ENCODE measurements around the gene PUSL1.
A peak's percentile ranks its signal among the peaks of the same experiment; 100 is the strongest.

Gene PUSL1

DNA sequence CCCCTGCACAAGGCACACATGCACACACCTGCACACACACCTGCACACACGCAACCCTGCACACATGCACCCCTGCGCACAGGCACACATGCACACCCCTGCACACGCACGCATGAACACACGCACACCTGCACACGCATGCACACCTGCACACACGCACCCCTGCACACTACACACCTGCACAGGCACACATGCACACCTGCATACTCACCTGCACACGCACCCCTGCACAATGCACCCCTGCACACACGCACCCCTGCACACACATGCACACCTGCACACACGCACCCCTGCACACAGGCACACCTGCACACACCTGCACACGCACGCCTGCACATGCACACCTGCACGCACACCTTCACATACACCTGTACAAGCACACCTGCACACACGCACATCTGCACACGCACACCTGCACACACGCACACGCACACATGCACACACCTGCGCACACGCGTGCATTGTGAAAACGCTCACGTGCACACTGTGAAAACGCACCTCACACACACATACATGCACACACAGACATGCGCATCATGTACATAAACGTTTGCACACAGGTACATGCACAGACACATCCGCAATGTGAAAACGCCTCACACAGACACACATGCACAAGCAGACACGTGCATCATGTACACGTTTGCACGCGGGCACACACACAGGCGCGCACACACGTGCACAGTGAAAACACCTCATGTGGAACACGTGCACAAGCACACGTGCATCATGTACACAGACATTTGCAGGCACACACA, 32.6 kb downstream of the PUSL1 start:
- DNase-seq, result no peak

GRCh38 chr1:1341549-1342021, 33.2 kb downstream of the PUSL1 start:
- no peak for DNase-seq

DNA sequence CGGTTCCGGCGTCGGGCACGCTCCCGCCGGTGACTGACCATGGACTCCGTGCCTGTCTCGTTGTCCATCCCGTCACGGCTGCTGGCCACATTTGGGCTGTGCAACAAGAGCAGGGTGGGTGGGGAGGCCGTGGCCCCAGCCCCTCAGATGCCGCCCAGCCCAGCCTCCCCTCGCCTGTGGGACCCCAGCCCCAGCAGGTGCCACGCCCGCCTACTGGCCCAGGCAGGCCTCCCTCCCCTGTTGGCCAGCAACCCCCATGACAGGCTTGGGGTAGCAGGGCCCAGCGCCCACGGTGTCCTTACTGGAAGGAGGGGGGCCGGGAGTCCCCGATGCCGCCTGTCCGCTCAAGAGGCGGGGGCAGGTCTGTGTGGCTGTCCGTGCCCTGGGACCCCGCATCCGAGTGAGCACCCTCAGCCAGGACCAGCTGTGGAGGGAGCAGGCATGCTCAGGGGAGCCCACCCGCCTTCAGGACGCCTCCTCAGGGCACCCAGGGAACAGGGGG, 33.7 kb downstream of the PUSL1 start:
- DNase-seq, result no peak

GRCh38 chr1:1342584-1343115, 34.3 kb downstream of the PUSL1 start:
- no peak for DNase-seq

DNA sequence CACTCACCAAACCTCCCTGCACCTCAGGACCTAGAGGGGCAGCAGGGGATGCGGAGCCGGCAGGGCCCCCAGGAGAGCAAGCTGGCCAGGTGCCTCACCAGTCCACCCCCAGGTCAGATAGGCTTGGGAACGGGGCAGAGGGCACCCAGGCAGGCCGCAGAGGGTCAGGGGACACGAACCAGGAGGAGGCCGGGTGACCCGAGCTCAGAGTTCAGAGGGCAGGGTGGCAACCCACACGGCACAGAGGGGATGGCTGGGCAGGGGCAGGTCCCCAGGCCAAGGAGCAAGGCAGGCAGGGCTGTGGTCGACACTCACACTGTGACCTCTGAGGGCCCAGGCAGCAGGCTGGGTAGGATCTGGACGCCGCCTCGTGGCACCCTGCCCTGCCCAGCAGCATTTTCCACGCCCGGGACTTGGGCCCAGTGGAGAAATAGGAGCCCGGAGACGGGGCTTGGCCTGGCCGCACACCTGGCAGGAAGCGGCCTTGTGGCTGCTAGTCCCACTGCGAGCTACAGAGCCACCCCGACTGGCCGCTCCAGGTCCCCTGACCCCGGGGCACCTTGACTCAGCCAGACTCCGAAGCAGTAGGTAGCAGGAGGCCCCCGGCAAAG, 35.5 kb downstream of the PUSL1 start:
- no peak for DNase-seq

- DNase-seq, result no peak
Observed at GRCh38 chr1:1344655-1345361, 36.4 kb downstream of the PUSL1 start.

GRCh38 chr1:1345384-1345783, 37.0 kb downstream of the PUSL1 start:
- DNase-seq, result no peak

DNA sequence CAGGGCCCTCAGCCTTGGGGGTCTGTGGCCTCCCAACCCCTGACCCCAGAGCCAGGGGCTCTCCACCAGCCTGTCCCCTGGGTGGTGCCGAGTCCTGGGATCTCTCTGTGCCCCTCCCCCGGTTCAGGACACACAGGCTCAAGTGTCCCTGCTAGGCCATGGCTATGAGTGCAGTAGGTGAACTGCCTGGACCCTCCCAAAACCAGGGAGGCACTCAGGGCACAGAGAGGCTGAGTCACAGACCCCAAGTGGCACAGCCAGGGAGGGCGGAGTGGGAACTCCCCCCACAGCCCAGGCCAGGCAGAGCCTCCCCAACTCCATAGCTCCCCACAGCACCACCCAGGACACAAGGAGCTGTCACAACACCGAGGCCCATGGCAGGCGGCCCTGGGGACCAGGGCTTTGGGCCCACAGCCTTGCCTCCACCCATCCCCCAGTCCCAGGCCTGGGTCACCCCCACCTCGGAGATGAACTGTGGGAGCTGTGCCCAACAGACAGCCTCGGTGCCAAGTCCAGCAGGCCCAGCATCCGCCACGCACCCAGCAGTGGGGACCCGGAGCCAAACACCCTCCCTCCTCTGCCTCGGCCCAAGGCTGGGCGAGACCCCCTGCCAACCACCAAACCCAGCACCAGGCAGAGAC, 37.6 kb downstream of the PUSL1 start:
- no peak for DNase-seq

- DNase-seq, result no peak
Observed at GRCh38 chr1:1346501-1346890, 38.1 kb downstream of the PUSL1 start.

DNA sequence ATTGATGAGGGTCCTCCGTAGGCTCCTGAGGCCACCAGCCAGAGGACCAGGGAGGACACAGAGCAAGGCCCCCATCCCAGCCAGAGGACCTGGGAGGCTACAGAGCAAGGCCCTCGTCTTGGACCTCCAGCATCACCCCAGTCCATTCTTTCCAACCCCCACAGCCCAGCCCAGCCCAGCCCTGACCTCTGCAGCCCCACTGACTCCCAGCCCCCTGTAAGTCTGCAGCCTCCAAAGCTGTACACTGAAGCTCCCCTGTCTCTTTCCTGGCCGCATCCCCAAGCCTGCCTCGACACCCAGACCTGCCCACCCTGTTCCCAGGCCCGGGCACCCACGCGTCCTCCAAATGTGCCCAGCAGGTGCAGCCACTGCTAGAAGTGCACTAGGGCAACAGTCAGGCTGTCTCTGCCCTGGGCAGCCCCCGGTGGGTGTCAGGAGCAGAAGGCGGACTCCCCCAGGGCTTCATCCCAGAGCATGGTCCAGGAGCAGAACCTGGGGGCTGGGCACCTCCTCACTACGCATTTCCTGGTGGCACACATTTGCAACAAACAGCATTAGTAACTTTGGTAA, 38.7 kb downstream of the PUSL1 start:
- DNase-seq, result no peak

- DNase-seq, result no peak
Observed at GRCh38 chr1:1347663-1348419, 39.4 kb downstream of the PUSL1 start.

GRCh38 chr1:1348420-1349255, 40.2 kb downstream of the PUSL1 start:
- DNase-seq, result no peak

DNA sequence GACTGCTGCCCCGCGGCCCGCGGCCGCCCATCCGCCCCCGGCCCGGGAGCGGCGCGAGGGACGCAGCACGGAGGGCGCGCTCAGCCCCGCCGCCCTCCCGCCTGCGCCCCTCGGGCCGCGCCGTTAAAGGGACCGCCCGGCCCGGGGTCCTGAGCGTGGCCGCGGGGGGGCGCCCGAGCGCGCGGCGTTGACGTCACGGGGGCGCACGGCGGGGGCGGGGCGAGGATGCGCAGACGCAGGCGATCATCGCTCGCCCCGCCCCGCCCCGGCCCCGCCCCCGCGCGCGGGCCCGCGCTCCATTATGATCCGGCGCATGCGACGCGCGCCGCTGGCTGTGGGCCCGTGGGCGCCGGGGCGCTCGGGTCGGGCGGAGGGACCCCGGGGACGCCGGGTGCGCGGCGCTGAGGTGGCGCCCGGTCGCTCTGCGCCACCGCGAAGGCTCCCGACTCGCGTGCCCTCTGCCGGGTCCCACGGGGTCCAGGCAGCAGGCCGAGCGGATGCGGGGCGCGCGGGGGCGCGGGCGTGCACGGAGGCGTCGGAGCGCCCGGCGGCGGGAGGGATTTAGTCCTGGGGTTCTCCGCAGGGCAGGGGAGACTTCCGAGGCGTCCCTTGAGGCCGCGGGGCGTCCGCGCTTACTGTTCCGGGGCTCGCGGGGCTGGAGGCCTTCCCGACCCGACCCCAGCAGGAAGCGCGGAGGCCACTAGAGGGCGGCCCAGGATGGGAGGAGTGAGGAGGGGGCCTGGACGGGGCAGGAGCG, 41.0 kb downstream of the PUSL1 start, which contains the start of gene DVL1:
Gene DVL1 (minus strand): TSS at position 163 of the 757 bp plus-strand sequence. CDS start 353 bp downstream, outside the sequence.
- peak in 1 of 2 experiments; percentile 80 for DNase-seq

DNA sequence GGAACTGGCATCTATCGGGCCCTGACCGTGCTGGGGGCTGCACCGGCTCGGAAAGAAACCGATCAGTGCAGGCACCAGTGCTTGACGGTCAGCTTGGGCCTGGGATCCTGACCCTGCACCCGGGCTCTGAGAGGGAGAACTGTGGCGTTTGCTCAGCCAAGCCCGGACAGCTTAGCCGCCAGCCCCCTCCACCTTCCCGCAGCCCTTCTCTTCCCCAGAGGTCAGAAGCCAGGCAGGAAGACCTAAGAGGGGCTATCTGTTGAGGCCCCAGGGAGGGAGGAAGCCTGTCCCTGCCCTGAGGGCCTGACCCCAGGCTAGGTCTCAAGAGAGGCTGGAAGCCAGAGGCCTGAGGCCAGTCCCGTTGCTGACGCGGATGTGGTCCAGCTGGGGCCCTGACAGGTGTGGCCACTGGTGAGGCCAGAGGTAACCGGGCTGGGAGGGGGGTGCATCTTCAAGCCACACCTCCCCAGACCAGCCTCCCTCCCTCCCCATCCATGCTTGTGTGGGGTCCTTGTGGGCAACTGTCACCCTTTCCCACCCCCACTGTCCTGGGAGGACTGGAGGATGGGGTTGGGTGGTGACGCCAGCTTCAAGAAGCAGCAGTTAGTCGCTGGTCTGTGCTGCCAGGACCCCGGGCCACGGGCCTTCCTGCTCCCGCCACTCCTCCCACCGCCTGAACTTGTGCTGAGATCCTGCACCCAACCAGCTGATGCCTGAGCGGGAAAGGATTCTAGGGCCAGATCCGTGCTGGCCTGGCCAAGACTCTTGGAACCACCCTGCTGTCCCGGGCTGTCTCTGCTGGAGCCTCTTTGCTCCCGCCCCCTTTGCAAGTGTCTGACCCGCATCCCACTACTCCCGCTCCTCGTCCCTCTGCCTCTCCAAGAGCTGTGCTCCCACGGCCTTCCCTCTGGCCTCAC, 43.4 kb downstream of the PUSL1 start:
- DNase-seq, result peak in 1 of 2 experiments; percentile 58

GRCh38 chr1:1352786-1353388, 44.5 kb downstream of the PUSL1 start:
- no peak for DNase-seq

GRCh38 chr1:1353389-1354151, 45.2 kb downstream of the PUSL1 start:
- DNase-seq, result no peak

All from NCI-H446 (cell line).